Right renal pelvis (tissue), 4 donors: ENCODE data around the gene MRPL14. TPM values are rescaled to one million over a fixed set of nuclear protein-coding genes. Genes with fewer than 3 reads are reported as not detected.
"Not testable (repeated sequence)": the region's sequence is repeated elsewhere in the genome, so short reads cannot be mapped to it uniquely, and the experiment has no call there.

Experiments
- DNase-seq, 4 donors: peaks; one replicate each; pipeline ENCODE4 v3.0.0-alpha.2; 2013; ENCODE audit warnings: low read depth in 4 of 4, low spot score in 3 of 4, missing footprints in 1 of 4
- polyA plus RNA-seq, 4 donors: library from polyadenylated mRNA; unstranded; fragments of 120-200 nt; gene quantifications; one replicate each; pipeline ENCODE4 v1.2.1, GENCODE V29; 2013; ENCODE audit not compliant: insufficient read length in 4 of 4

MRPL14 gene
- polyA plus RNA-seq, 4 donors, result 35.8 to 50.7 (median 41.6) TPM

GRCh38 chr6:44150317-44150917, 23.2 kb upstream of the MRPL14 start:
- no peak for DNase-seq

DNA sequence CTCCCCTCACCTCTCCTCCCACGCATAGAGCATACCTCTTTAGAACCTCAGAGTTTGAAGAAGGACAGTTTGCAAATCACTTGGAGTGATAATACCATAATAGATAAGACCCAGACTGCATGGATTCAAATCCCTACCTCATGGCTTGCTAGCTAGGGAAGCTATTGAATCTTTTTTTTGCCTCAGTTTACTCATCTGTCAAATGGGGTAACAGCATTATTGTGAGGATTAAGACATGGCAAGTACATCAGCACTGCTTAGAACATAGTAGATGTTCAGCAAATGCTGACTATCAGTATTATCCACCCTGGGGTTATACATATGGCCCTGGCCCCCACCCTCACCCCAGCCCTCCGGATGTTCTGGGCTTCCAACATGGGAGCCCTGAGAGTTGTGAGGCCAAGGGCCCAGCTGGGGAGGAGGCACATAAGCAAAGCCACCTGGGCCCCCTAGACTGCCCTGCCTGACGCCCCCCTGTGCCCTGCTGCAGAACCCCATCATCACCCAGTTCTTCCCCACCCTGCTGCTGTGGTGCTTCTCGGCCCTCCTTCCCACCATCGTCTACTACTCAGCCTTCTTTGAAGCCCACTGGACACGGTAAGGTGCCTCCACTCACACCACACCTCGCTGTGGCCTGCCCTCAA, 22.2 kb upstream of the MRPL14 start:
- DNase-seq, result no peak

- DNase-seq, result no peak
Observed at GRCh38 chr6:44148306-44148705, 21.1 kb upstream of the MRPL14 start.

GRCh38 chr6:44147256-44147655, 20.0 kb upstream of the MRPL14 start:
- no peak for DNase-seq

DNA sequence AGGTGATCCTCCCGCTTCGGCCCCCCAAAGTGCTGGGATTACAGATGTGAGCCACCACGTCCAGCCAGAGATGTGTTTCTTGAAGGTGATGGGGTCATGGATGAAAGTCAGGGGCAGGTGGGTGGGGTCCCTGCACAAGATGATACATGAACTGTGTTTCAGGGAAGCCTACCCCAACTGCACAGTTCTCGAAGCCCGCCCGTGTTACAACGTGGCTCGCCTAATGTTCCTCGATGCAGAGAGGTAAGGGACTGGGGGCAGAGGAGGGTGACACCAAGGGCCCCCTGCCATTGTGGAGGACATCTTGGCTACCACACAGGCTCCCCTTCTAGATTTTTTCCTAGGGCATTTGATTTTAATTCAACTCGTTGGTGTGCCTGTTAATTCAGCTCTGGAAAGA, 19.4 kb upstream of the MRPL14 start:
- no peak for DNase-seq

- DNase-seq, result no peak
Observed at GRCh38 chr6:44145839-44146238, 18.6 kb upstream of the MRPL14 start.

DNA sequence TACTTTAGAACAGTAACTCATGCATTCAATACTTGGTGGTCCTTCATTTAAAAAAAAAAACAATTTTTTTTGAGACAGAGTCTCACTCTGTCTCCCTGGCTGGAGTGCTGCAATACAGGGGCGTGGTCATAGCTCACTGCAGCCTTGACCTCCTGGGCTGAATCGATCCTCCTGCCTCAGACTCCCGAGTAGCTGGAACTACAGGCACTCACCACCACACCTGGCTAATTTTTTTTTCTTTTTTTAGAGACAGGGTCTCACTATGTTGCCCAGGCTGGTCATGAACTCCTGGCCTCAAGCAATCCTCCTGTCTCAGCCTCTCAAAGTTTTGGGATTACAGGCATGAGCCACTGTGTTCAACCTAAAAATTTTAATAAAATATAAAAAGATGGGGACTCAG, 17.3 kb upstream of the MRPL14 start:
- not testable (repeated sequence) for DNase-seq

DNA sequence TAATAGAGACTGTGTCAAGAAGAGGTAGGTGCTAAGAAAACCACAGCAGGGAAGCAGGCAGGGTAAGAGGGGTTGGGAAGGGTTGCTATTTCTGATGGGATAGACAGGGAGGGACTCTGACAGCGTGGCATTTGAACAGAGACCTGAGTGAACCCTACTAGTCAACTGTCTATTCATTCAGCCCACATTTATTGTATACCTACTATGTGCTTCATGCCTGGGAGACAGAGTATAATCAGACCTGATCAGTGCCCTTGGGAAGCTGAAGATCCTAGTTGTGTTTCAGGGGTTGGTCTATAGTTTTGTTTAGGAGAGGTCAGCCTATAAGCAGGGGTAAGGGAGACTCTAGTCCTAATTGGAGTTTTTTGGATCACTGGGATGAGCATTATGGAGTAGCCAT, 16.5 kb upstream of the MRPL14 start:
- no peak for DNase-seq

- no peak for DNase-seq
Observed at GRCh38 chr6:44142835-44143234, 15.6 kb upstream of the MRPL14 start.

- DNase-seq, result no peak
Observed at GRCh38 chr6:44139351-44139743, 12.1 kb upstream of the MRPL14 start.

- no peak for DNase-seq
Observed at GRCh38 chr6:44138717-44139350, 11.6 kb upstream of the MRPL14 start.

DNA sequence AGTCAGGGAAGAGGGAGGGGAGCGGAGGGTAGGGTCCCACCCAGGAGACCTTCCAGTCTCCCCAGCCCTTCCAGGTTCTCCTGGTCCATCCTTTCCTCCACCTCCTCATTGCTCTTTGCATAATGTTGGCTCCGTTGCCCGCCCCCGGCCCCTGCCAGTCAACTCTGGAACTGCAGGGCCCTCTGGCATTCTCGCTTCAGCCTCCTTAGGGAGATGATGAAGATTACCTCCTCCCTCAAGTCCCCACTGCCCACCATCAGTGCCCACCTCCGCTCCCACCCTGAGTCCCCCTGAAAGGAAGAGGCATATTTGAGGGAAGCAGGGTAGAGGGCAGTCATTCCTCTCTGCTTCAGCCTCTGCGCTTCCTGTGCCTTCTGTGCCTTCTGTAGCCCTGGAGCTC, 8.6 kb upstream of the MRPL14 start:
- no peak for DNase-seq

DNA sequence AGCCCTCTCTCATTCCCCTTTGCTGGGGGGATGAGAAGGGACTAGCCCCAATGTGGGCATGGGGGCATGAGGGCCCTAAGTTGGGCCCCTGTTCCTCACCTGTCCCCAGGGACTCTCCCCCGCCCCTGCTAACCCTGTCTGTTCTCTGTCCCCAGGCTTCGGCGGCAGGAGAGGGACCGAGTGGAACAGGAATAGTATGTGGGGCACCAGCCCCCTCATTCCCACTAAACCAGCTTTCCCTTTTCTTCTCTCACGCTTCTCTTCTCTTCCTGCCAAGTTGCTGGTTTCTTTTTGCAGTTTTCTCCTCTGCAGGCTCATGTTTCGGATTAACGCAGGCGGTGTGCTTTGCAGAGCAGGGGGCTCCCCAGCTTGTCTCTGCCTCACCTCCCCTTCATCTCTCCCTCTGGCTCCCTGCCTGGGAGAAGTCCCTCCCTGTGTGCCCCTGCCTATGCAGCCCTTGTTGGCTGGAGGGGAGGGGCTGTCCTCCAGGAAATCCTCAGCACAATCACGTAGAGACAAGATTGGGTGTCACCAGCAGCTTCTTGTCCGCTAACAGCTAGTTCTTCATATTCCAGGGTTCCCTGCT, 8.0 kb upstream of the MRPL14 start:
- DNase-seq, result no peak

DNA sequence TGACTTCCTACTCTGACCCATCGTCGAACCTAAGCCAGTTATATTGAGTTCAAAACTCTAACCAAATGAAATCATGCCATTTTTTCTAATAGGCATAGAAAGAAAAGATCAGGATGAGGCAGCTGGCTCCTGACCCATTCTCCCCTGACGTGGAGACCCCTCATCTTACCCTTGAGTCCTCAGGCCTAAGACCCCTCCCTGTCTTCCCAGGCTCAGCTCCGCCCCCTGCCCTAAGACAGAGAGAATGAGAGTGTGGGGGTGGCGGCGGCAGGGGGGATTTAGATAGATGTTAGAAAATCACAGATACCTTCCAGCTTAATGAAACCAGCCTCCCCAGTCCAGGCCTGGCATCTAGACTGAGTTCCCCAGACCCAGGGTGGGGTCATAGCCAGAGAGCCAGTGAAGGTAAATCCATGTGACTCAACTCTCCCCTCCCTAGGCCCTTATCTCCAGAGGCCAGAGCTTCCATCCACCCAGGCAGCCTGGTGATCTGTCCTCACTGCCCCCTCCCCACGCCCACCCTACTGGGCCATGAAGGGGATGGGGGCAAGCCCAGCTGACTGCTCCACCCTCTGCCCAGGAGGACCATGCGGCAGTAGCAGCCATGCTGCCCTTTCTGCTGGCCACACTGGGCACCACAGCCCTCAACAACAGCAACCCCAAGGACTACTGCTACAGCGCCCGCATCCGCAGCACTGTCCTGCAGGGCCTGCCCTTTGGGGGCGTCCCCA, 6.9 kb upstream of the MRPL14 start:
- DNase-seq, result no peak

DNA sequence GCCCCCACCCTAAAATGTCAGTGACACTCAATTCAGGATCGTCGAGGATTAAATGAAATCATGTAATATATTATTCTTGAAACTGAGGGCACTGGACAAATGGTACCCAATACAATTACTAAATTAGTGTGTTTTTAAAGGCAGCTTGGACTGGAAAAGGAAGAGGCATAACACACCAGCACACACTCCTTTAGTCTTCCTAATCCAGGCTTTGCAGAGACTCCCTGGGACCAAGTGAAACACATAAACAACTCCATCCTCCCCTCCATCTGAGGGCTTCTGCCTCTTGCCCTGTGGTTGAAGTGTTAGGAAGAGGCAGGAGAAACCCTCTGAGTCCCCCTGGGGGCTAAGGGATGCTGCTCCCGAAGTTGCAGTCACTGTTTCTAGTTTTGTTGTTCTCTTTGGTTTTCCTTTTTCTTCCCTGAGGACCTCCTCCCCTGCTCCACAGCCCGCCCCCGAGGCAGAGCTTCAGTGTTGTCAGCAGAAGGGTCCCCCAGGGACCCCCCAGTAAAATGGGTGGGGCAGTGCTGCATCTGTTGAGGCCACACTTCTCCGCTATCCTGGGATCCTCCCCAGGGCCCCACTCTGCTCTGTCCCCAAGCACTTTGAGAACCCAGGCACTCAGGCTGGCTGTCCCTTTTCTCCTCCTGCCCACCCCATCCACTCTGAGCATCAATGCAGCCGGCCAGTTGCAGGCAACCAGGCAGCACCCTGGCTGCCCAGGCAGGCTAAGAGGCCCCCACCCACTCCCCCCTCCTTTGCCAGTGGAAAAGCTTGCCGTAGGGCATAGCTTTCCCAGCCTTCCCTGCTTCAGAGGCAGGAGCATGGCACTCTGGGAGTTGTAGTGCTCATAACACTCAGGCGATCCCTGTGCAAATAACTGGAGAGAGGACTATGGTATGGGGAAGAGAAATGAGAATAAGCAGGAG, 6.0 kb upstream of the MRPL14 start:
- no peak for DNase-seq

GRCh38 chr6:44132476-44132875, 5.2 kb upstream of the MRPL14 start:
- DNase-seq, result no peak

- no peak for DNase-seq
Observed at GRCh38 chr6:44131892-44132291, 4.6 kb upstream of the MRPL14 start.

DNA sequence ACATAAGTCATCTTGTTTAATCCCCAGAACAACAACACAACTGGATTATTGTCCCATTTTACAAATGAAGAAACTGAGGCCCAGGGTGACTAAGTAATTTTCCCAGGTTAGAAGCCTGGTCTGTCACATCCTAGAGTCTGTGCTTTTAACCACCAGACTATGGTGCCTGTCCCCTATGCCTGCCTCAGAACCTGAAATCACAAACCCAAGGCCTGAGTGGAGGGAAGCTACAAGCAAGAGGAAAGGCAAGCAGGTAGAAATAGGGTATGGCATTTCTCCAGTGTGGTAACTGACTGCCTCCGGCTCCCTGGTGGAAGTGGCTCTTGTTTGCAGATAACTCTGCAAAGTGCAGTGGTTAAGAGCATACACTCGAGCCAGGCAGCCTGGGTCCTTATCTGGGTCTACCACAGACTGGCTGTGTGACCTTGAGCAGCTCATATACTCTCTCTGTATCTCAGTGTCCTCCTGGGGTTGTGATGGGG, 2.6 kb upstream of the MRPL14 start:
- no peak for DNase-seq

DNA sequence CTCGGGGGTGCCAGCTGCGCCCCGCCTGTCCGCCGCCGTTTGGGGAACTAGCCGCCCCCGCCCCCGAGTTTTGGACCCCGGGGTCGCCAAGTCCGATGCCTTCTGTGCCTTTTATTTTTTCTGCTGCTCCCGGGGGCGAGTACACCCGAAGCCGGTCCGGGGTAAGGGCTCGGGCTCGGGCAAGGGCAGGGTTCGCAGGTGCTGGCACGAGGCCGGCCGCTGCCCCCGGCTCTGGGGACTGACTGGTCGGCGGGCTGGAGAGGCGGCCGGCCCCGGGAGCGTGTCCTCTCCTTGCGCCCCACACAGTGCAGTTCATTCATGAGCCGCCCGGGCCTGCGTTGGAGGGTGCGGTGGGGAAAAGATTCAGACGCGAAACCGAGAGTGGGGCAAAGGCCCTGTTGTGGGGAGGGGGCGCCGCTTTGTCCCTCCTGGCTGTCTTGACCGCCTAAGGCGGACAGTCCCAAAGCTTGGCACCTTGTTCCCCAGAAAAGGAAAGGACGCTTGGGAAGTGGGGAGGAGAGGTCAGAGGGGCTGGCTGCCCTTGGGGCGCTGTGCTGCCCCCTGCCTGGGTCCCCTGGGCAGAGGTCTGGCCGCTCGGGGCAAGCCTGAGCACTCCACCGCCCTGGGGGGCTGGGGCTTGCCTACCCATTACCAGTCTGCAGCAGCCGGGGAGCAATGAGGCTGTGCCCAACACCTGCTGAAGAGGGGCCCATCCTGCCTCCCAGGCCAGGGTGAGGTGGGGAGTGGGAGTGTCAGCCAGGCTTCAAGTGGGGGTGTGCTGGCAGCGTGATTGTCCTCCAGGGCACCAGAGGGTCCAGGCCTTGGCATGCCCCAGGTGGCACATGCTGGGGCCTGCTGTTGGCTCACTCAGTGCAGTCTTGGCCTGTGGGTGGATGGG, 1.0 kb upstream of the MRPL14 start:
- no peak for DNase-seq
